Neural progenitor cell (in vitro differentiated cells): ENCODE data around the gene CAPN12. TPM values are rescaled to one million over a fixed set of nuclear protein-coding genes. Genes with fewer than 3 reads are reported as not detected.

ENCODE experiments used
- DNase-seq: peaks from one replicate; pipeline ENCODE4 v3.0.0-alpha.2; 2016; ENCODE audit warnings: low spot score
- H2AFZ ChIP-seq: fragments of 200-600 bp; sonication (generic); replicated peaks from 2 replicates; pipeline ENCODE4 v1.6.1; 2016; ENCODE audit warnings: antibody characterized with exemption
- H3F3A ChIP-seq: fragments of 200-600 bp; sonication (generic); 2 replicates; pipeline ENCODE4 v1.6.1; 2016; ENCODE audit warnings: antibody characterized with exemption, low read depth
- H3K27ac ChIP-seq: fragments of 200-600 bp; sonication (generic); 2 replicates; pipeline ENCODE4 v1.5.1; 2016; ENCODE audit warnings: mild to moderate bottlenecking
- H3K27me3 ChIP-seq: fragments of 200-600 bp; sonication (generic); 2 replicates; pipeline ENCODE4 v1.6.1; 2016; ENCODE audit warnings: mild to moderate bottlenecking, moderate library complexity
- H3K36me3 ChIP-seq: fragments of 200-600 bp; sonication (generic); 2 replicates; pipeline ENCODE4 v1.5.1; 2016
- H3K4me1 ChIP-seq: fragments of 200-600 bp; sonication (generic); 2 replicates; pipeline ENCODE4 v1.6.1; 2016; ENCODE audit warnings: mixed run types
- H3K4me2 ChIP-seq: fragments of 200-600 bp; sonication (generic); 2 replicates; pipeline ENCODE4 v1.6.1; 2016
- H3K4me3 ChIP-seq: fragments of 200-600 bp; sonication (generic); 2 replicates; pipeline ENCODE4 v1.5.1; 2016
- H3K79me2 ChIP-seq: fragments of 200-600 bp; sonication (generic); 2 replicates; pipeline ENCODE4 v1.6.1; 2016; ENCODE audit warnings: low read depth
- H3K9ac ChIP-seq: fragments of 200-600 bp; sonication (generic); 2 replicates; pipeline ENCODE4 v1.6.1; 2016
- H3K9me3 ChIP-seq: fragments of 200-600 bp; sonication (generic); 2 replicates; pipeline ENCODE4 v1.5.1; 2016; ENCODE audit warnings: low read depth
- H4K20me1 ChIP-seq: fragments of 200-600 bp; sonication (generic); 2 replicates; pipeline ENCODE4 v1.6.1; 2016; ENCODE audit warnings: low read depth
- H3K27ac Mint-ChIP-seq: 3 replicates; pipeline ENCODE4 v1.8.0; 2021; ENCODE audit warnings: mixed read lengths
- H3K27me3 Mint-ChIP-seq: 2 replicates; pipeline ENCODE4 v1.8.0; 2022; ENCODE audit warnings: low read depth, mild to moderate bottlenecking, inconsistent platforms, moderate library complexity, mixed read lengths; ENCODE audit not compliant: insufficient read depth
- H3K36me3 Mint-ChIP-seq: 3 replicates; pipeline ENCODE4 v1.8.0; 2021; ENCODE audit warnings: mixed read lengths
- H3K4me1 Mint-ChIP-seq: 3 replicates; pipeline ENCODE4 v1.8.0; 2021; ENCODE audit warnings: mixed read lengths
- H3K4me3 Mint-ChIP-seq: 3 replicates; pipeline ENCODE4 v1.8.0; 2021; ENCODE audit warnings: mild to moderate bottlenecking, moderate library complexity, mixed read lengths
- H3K9me3 Mint-ChIP-seq: 3 replicates; pipeline ENCODE4 v1.8.0; 2020; ENCODE audit warnings: mixed read lengths
- EZH2 ChIP-seq: fragments of 200-600 bp; sonication (generic); IDR thresholded peaks from 2 replicates; pipeline ENCODE4 v1.6.1; 2017; ENCODE audit warnings: antibody characterized with exemption, mild to moderate bottlenecking, moderate library complexity
- EZH2phosphoT487 ChIP-seq: fragments of 200-600 bp; sonication (generic); IDR thresholded peaks from 2 replicates; pipeline ENCODE4 v1.6.1; 2017; ENCODE audit warnings: antibody characterized with exemption
- total RNA-seq: library from RNA; depleted of rRNA; stranded (reverse); fragments of >200 nt; gene quantifications from 2 replicates; pipeline ENCODE4 v1.2.3, GENCODE V29; 2015; ENCODE audit warnings: low replicate concordance
- TF ChIP-seq, protein P1 (sequence below): fragments of 200-600 bp; sonication (generic); IDR thresholded peaks from 2 replicates; pipeline ENCODE4 v1.5.1; 2017; ENCODE audit warnings: antibody characterized with exemption, mild to moderate bottlenecking

CAPN12 gene
- total RNA-seq, 1 donor from 2014 or later, result 1.0 TPM

GRCh38 chr19:38721979-38722773 is 22.1 kb downstream of the CAPN12 start:
- Mint-ChIP-seq H3K36me3 (peaks cover 7% of the 10 kb centered on the region), H3K4me3 (no peak overlapping the region), H3K4me1 (peaks cover 3% of the 10 kb centered on the region), H3K27me3 (peaks cover 3% of the 10 kb centered on the region), H3K9me3 (no peaks in the 10 kb centered on the region), H3K27ac (peak overlapping the region; percentile 57)
- Histone ChIP-seq H2AFZ (no peak overlapping the region), H3K27me3 (no peaks in the 10 kb centered on the region), H3K36me3 (no peaks in the 10 kb centered on the region), H3K4me1 (no peaks in the 10 kb centered on the region), H4K20me1 (no peaks in the 10 kb centered on the region), H3K9me3 (no peaks in the 10 kb centered on the region), H3K79me2 (no peaks in the 10 kb centered on the region), H3F3A (no peaks in the 10 kb centered on the region), H3K4me2 (no peak overlapping the region), H3K4me3 (no peak overlapping the region), H3K9ac (no peak overlapping the region), H3K27ac (no peak overlapping the region)
- peak; percentile 48 for DNase-seq
- TF ChIP-seq EZH2, result no peak
- no peak for TF ChIP-seq EZH2phosphoT487
- TF ChIP-seq, protein P1, sequence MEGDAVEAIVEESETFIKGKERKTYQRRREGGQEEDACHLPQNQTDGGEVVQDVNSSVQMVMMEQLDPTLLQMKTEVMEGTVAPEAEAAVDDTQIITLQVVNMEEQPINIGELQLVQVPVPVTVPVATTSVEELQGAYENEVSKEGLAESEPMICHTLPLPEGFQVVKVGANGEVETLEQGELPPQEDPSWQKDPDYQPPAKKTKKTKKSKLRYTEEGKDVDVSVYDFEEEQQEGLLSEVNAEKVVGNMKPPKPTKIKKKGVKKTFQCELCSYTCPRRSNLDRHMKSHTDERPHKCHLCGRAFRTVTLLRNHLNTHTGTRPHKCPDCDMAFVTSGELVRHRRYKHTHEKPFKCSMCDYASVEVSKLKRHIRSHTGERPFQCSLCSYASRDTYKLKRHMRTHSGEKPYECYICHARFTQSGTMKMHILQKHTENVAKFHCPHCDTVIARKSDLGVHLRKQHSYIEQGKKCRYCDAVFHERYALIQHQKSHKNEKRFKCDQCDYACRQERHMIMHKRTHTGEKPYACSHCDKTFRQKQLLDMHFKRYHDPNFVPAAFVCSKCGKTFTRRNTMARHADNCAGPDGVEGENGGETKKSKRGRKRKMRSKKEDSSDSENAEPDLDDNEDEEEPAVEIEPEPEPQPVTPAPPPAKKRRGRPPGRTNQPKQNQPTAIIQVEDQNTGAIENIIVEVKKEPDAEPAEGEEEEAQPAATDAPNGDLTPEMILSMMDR, result no peak

GRCh38 chr19:38721496-38721895 is 22.8 kb downstream of the CAPN12 start:
- Histone ChIP-seq H3F3A (no peaks in the 10 kb centered on the region), H3K27ac (no peak overlapping the region), H3K9me3 (no peaks in the 10 kb centered on the region), H3K4me2 (no peak overlapping the region), H3K4me3 (no peak overlapping the region), H3K36me3 (no peaks in the 10 kb centered on the region), H3K27me3 (no peaks in the 10 kb centered on the region), H2AFZ (no peak overlapping the region), H3K79me2 (no peaks in the 10 kb centered on the region), H4K20me1 (no peaks in the 10 kb centered on the region), H3K4me1 (no peaks in the 10 kb centered on the region), H3K9ac (no peak overlapping the region)
- Mint-ChIP-seq H3K36me3 (peaks cover 7% of the 10 kb centered on the region), H3K4me3 (no peak overlapping the region), H3K27ac (no peak overlapping the region), H3K4me1 (peaks cover 3% of the 10 kb centered on the region), H3K27me3 (peaks cover 3% of the 10 kb centered on the region), H3K9me3 (no peaks in the 10 kb centered on the region)
- TF ChIP-seq EZH2 (no peak), EZH2phosphoT487 (no peak)
- DNase-seq, result no peak

DNA sequence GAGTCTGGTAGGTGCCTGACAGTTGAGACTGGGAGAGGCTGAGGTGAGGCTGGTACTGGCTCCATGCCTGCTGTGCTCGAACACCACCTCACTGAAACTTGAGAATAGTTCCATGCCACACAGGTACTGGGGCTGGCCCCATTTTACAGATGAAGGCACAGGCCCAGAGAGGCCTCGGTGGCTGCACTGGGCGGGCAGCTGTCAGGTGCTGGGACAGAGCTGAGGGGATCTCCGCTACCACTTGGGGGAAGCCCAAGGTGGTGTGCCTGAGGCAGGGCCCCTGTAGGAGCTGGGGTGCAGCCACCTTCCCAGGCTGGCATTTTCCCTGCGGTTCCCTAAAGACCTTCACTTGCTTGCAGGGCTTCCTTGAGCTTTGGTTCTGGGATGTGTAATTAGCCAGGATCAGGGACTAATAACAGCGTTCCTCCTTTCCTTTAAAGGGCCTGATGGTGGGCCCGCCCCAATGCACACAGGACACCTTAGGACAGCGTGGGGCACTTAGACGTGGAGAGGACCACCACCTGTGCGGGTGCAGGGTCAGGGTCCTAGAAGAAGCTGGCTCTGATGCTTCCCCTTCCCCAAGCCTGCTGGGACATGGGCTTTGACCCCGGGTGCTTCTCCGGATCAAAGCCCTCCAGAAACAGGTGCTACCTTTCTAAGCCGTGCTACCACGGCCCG is 23.6 kb downstream of the CAPN12 start:
- Mint-ChIP-seq H3K4me3 (no peak overlapping the region), H3K4me1 (peaks cover 3% of the 10 kb centered on the region), H3K9me3 (no peaks in the 10 kb centered on the region), H3K27ac (no peak overlapping the region), H3K27me3 (no peaks in the 10 kb centered on the region), H3K36me3 (peaks cover 4% of the 10 kb centered on the region)
- Histone ChIP-seq H3K36me3 (no peaks in the 10 kb centered on the region), H4K20me1 (no peaks in the 10 kb centered on the region), H3K4me1 (no peaks in the 10 kb centered on the region), H3K4me3 (no peak overlapping the region), H3F3A (no peaks in the 10 kb centered on the region), H3K79me2 (no peaks in the 10 kb centered on the region), H2AFZ (no peak overlapping the region), H3K9ac (no peak overlapping the region), H3K27me3 (no peaks in the 10 kb centered on the region), H3K27ac (no peak overlapping the region), H3K4me2 (no peak overlapping the region), H3K9me3 (no peaks in the 10 kb centered on the region)
- TF ChIP-seq EZH2phosphoT487, result no peak
- no peak for TF ChIP-seq EZH2
- TF ChIP-seq, protein P1, result no peak
- DNase-seq, result no peak
